Kidney (tissue), 14 donors: Measurements from ENCODE around the gene NSF. TPM values are rescaled to one million over a fixed set of nuclear protein-coding genes. Genes with fewer than 3 reads are reported as not detected.

ENCODE experiments used
- DNase-seq, 5 donors: peaks; one replicate each; pipeline ENCODE4 v3.0.0-alpha.2; 2013 to 2020
- FAIRE-seq: peaks from 2 replicates; lab custom pipeline; 2012; peaks lifted over from hg19 to GRCh38; lab: Jason Lieb, UNC
- H3K27ac ChIP-seq, 2 donors: one replicate each; pipeline ENCODE4 v1.7.0; 2013; ENCODE audit warnings: low read depth in 2 of 2, low read length in 2 of 2, inconsistent platforms in 1 of 2
- H3K27me3 ChIP-seq: one replicate; pipeline ENCODE4 v1.7.1; 2013; ENCODE audit warnings: low read length, inconsistent platforms; ENCODE audit not compliant: control insufficient read depth, insufficient read depth
- H3K36me3 ChIP-seq, 3 donors: one replicate each; pipeline versions ENCODE4 v1.7.0 to v1.7.1; 2013; ENCODE audit warnings: low read length in 3 of 3, control low read depth in 1 of 3, inconsistent platforms in 1 of 3; ENCODE audit not compliant: insufficient read depth in 3 of 3, control insufficient read depth in 2 of 3
- H3K4me1 ChIP-seq, 3 donors: one replicate each; pipeline versions ENCODE4 v1.7.0 to v1.7.1; 2013; ENCODE audit warnings: low read length in 3 of 3, inconsistent platforms in 1 of 3, low read depth in 1 of 3; ENCODE audit not compliant: control insufficient read depth in 2 of 3, insufficient read depth in 2 of 3
- H3K4me3 ChIP-seq, 3 donors: one replicate each; pipeline versions ENCODE4 v1.7.0 to v1.8.1; 2013; ENCODE audit warnings: low read length in 3 of 3, control low read depth in 1 of 3, inconsistent platforms in 1 of 3
- H3K9ac ChIP-seq, 3 donors: one replicate each; pipeline versions ENCODE4 v1.7.0 to v1.7.1; 2013; ENCODE audit warnings: low read length in 3 of 3, control low read depth in 1 of 3, inconsistent platforms in 1 of 3
- H3K9me3 ChIP-seq, 3 donors: one replicate each; pipeline versions ENCODE4 v1.7.0 to v1.7.1; 2013; ENCODE audit warnings: low read length in 3 of 3, control low read depth in 1 of 3, inconsistent platforms in 1 of 3; ENCODE audit not compliant: control insufficient read depth in 2 of 3, insufficient read depth in 1 of 3
- intact Hi-C: fragments of 100-400 bp; cut with DNase I; formaldehyde crosslinking; loops from one replicate; pipeline ENCODE4 v1.11.1; 2022
- polyA plus RNA-seq: library from polyadenylated mRNA; stranded (reverse); fragments of 350-450 nt; fragmentation: Illumina TruSeq; extraction: RNeasy Lipid Tissue Mini Kit (QIAGEN cat#74804); gene quantifications from one replicate; pipeline ENCODE4 v1.2.3, GENCODE V29; 2014; ENCODE audit warnings: low read depth, low replicate concordance; ENCODE audit not compliant: insufficient read depth
- total RNA-seq: library from RNA; stranded (reverse); fragmentation: NEBNext Ultra II Directional; extraction: Animal tissue kit (Norgen Biotek cat#: 25700); gene quantifications from one replicate; pipeline ENCODE4 v1.2.1, GENCODE V29; 2021
- TF ChIP-seq, protein P1 (sequence below): IDR thresholded peaks from 3 replicates; pipeline ENCODE4 v1.5.1; 2012; ENCODE audit warnings: mild to moderate bottlenecking, moderate library complexity, borderline replicate concordance; ENCODE audit not compliant: insufficient read depth; ENCODE audit errors: extremely low read depth
- donor health status: control.
- donor health status: control.
- donor health status: control.
- donor health status: control.
- donor health status: control.
- donor health status: DM: yes; HTN: yes; CAD: no.
- donor health status: Normal renal cell carcinoma (clear cell type).

NSF gene
- total and polyA plus RNA-seq, 2 donors from 2014 or later = 14.2 to 52.4 TPM

- H3K4me1 ChIP-seq = no peaks in the 10 kb centered on the region
- peaks cover 0 to 6% (median 0%) of the 10 kb centered on the region in 3 donors for H3K9me3 ChIP-seq
- intact Hi-C loops = no loop called here
- no peaks in the 10 kb centered on the region for H3K36me3 ChIP-seq
- DNase-seq (no peak), FAIRE-seq (no peak)
- H3K4me3 ChIP-seq = no peak overlapping the region
- H3K27ac ChIP-seq = no peak overlapping the region
- no peaks in the 10 kb centered on the region for H3K27me3 ChIP-seq
- H3K9ac ChIP-seq = no peak overlapping the region
- TF ChIP-seq, protein P1, sequence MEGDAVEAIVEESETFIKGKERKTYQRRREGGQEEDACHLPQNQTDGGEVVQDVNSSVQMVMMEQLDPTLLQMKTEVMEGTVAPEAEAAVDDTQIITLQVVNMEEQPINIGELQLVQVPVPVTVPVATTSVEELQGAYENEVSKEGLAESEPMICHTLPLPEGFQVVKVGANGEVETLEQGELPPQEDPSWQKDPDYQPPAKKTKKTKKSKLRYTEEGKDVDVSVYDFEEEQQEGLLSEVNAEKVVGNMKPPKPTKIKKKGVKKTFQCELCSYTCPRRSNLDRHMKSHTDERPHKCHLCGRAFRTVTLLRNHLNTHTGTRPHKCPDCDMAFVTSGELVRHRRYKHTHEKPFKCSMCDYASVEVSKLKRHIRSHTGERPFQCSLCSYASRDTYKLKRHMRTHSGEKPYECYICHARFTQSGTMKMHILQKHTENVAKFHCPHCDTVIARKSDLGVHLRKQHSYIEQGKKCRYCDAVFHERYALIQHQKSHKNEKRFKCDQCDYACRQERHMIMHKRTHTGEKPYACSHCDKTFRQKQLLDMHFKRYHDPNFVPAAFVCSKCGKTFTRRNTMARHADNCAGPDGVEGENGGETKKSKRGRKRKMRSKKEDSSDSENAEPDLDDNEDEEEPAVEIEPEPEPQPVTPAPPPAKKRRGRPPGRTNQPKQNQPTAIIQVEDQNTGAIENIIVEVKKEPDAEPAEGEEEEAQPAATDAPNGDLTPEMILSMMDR = no peak
Measured at GRCh38 chr17:46785696-46786095, 195.2 kb downstream of the NSF start.

GRCh38 chr17:46787478-46787877 lies 197.0 kb downstream of the NSF start:
- H3K4me3 ChIP-seq = no peak overlapping the region
- TF ChIP-seq, protein P1 = no peak
- no peaks in the 10 kb centered on the region for H3K27me3 ChIP-seq
- DNase-seq (no peak), FAIRE-seq (no peak)
- no peaks in the 10 kb centered on the region for H3K36me3 ChIP-seq
- no peak overlapping the region for H3K27ac ChIP-seq
- intact Hi-C loops = no loop called here
- no peaks in the 10 kb centered on the region for H3K4me1 ChIP-seq
- H3K9ac ChIP-seq = no peak overlapping the region
- peaks cover 0 to 6% (median 0%) of the 10 kb centered on the region in 3 donors for H3K9me3 ChIP-seq

DNA sequence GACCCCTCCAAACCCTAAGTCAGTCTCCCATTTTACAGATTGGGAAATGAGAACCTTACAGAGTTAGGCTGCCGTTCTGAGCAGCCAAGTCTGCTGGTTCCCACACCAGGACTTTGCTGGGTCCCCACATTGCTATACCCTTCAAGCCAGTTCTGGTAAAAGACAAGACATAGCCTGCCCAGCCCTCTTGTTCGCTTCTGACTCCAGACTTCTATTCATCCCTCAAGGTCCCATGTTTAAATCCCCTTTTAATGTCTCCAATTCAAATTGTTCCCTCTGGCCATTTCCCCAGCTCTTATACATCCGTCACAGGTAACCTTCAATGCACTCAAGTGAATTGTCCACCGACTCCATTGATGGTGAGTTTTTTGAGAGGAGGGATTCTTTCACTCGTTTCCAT lies 197.8 kb downstream of the NSF start:
- Histone ChIP-seq H3K9me3 (peaks cover 0 to 6% (median 0%) of the 10 kb centered on the region in 3 donors), H3K9ac (no peak overlapping the region), H3K4me1 (no peaks in the 10 kb centered on the region), H3K27ac (no peak overlapping the region), H3K4me3 (no peak overlapping the region), H3K36me3 (no peaks in the 10 kb centered on the region), H3K27me3 (no peaks in the 10 kb centered on the region)
- intact Hi-C loops = no loop called here
- FAIRE-seq (no peak), DNase-seq (no peak)
- TF ChIP-seq, protein P1 = no peak

GRCh38 chr17:46788796-46789195 lies 198.3 kb downstream of the NSF start:
- Histone ChIP-seq H3K9ac (no peak overlapping the region), H3K4me1 (no peaks in the 10 kb centered on the region), H3K27me3 (no peaks in the 10 kb centered on the region), H3K9me3 (peaks cover 0 to 6% (median 0%) of the 10 kb centered on the region in 3 donors), H3K36me3 (no peaks in the 10 kb centered on the region), H3K4me3 (no peak overlapping the region), H3K27ac (no peak overlapping the region)
- intact Hi-C loops = no loop called here
- no peak for FAIRE-seq
- DNase-seq = no peak
- TF ChIP-seq, protein P1 = no peak
